ENCODE data around the gene ASTL.

Gene ASTL

GRCh38 chr2:96111823-96112500 lies 26.3 kb downstream of the ASTL start:
- H3K36me3 ChIP-seq (ENCODE audit: control insufficient read depth in 2 of 2, insufficient read depth in 2 of 2, low read length in 2 of 2) = no peaks in the 10 kb centered on the region
- no peaks in the 10 kb centered on the region for H3K4me1 ChIP-seq (ENCODE audit: control insufficient read depth in 2 of 2, insufficient read depth in 2 of 2, low read length in 2 of 2)
- peaks cover 0 to 2% of the 10 kb centered on the region in 2 donors for H3K27me3 ChIP-seq (ENCODE audit: control insufficient read depth in 2 of 2, insufficient read depth in 2 of 2, low read length in 2 of 2)
- no peak overlapping the region for H3K27ac ChIP-seq (ENCODE audit: low read depth in 2 of 2, low read length in 2 of 2)
- no peak overlapping the region for H3K4me3 ChIP-seq (ENCODE audit: low read length in 2 of 2)
- no peaks in the 10 kb centered on the region for H3K9me3 ChIP-seq (ENCODE audit: control insufficient read depth in 2 of 2, low read length in 2 of 2)
- H3K9ac ChIP-seq (ENCODE audit: low read depth in 1 of 2, low read length in 2 of 2) = no peak overlapping the region

- Histone ChIP-seq H3K9ac (ENCODE audit: low read depth in 1 of 2, low read length in 2 of 2) (no peak overlapping the region), H3K9me3 (ENCODE audit: control insufficient read depth in 2 of 2, low read length in 2 of 2) (no peaks in the 10 kb centered on the region), H3K4me3 (ENCODE audit: low read length in 2 of 2) (no peak overlapping the region), H3K27me3 (ENCODE audit: control insufficient read depth in 2 of 2, insufficient read depth in 2 of 2, low read length in 2 of 2) (peaks cover 0 to 2% of the 10 kb centered on the region in 2 donors), H3K4me1 (ENCODE audit: control insufficient read depth in 2 of 2, insufficient read depth in 2 of 2, low read length in 2 of 2) (no peaks in the 10 kb centered on the region), H3K36me3 (ENCODE audit: control insufficient read depth in 2 of 2, insufficient read depth in 2 of 2, low read length in 2 of 2) (no peaks in the 10 kb centered on the region), H3K27ac (ENCODE audit: low read depth in 2 of 2, low read length in 2 of 2) (no peak overlapping the region)
These were observed 27.1 kb downstream of the ASTL start for GRCh38 chr2:96111257-96111640.

GRCh38 chr2:96110621-96111256 lies 27.6 kb downstream of the ASTL start:
- H3K27me3 ChIP-seq (ENCODE audit: control insufficient read depth in 2 of 2, insufficient read depth in 2 of 2, low read length in 2 of 2) = no peaks in the 10 kb centered on the region
- no peaks in the 10 kb centered on the region for H3K36me3 ChIP-seq (ENCODE audit: control insufficient read depth in 2 of 2, insufficient read depth in 2 of 2, low read length in 2 of 2)
- no peak overlapping the region for H3K4me3 ChIP-seq (ENCODE audit: low read length in 2 of 2)
- peaks cover 0 to 3% of the 10 kb centered on the region in 2 donors for H3K9me3 ChIP-seq (ENCODE audit: control insufficient read depth in 2 of 2, low read length in 2 of 2)
- H3K4me1 ChIP-seq (ENCODE audit: control insufficient read depth in 2 of 2, insufficient read depth in 2 of 2, low read length in 2 of 2) = no peaks in the 10 kb centered on the region
- H3K27ac ChIP-seq (ENCODE audit: low read depth in 2 of 2, low read length in 2 of 2) = no peak overlapping the region
- H3K9ac ChIP-seq (ENCODE audit: low read depth in 1 of 2, low read length in 2 of 2) = no peak overlapping the region

GRCh38 chr2:96109931-96110511 lies 28.3 kb downstream of the ASTL start:
- no peak overlapping the region for H3K4me3 ChIP-seq (ENCODE audit: low read length in 2 of 2)
- no peaks in the 10 kb centered on the region for H3K4me1 ChIP-seq (ENCODE audit: control insufficient read depth in 2 of 2, insufficient read depth in 2 of 2, low read length in 2 of 2)
- H3K27me3 ChIP-seq (ENCODE audit: control insufficient read depth in 2 of 2, insufficient read depth in 2 of 2, low read length in 2 of 2) = no peaks in the 10 kb centered on the region
- no peak overlapping the region for H3K27ac ChIP-seq (ENCODE audit: low read depth in 2 of 2, low read length in 2 of 2)
- H3K9me3 ChIP-seq (ENCODE audit: control insufficient read depth in 2 of 2, low read length in 2 of 2) = peaks cover 0 to 9% of the 10 kb centered on the region in 2 donors
- H3K9ac ChIP-seq (ENCODE audit: low read depth in 1 of 2, low read length in 2 of 2) = no peak overlapping the region
- no peaks in the 10 kb centered on the region for H3K36me3 ChIP-seq (ENCODE audit: control insufficient read depth in 2 of 2, insufficient read depth in 2 of 2, low read length in 2 of 2)

- H3K27me3 ChIP-seq (ENCODE audit: control insufficient read depth in 2 of 2, insufficient read depth in 2 of 2, low read length in 2 of 2) = no peaks in the 10 kb centered on the region
- H3K4me1 ChIP-seq (ENCODE audit: control insufficient read depth in 2 of 2, insufficient read depth in 2 of 2, low read length in 2 of 2) = no peaks in the 10 kb centered on the region
- H3K9ac ChIP-seq (ENCODE audit: low read depth in 1 of 2, low read length in 2 of 2) = no peak overlapping the region
- no peak overlapping the region for H3K27ac ChIP-seq (ENCODE audit: low read depth in 2 of 2, low read length in 2 of 2)
- H3K9me3 ChIP-seq (ENCODE audit: control insufficient read depth in 2 of 2, low read length in 2 of 2) = peaks cover 0 to 11% of the 10 kb centered on the region in 2 donors
- no peaks in the 10 kb centered on the region for H3K36me3 ChIP-seq (ENCODE audit: control insufficient read depth in 2 of 2, insufficient read depth in 2 of 2, low read length in 2 of 2)
- H3K4me3 ChIP-seq (ENCODE audit: low read length in 2 of 2) = no peak overlapping the region
These were observed 29.0 kb downstream of the ASTL start for GRCh38 chr2:96109361-96109680.

GRCh38 chr2:96108541-96109360 lies 29.6 kb downstream of the ASTL start:
- Histone ChIP-seq H3K27ac (ENCODE audit: low read depth in 2 of 2, low read length in 2 of 2) (no peak overlapping the region), H3K4me1 (ENCODE audit: control insufficient read depth in 2 of 2, insufficient read depth in 2 of 2, low read length in 2 of 2) (no peaks in the 10 kb centered on the region), H3K27me3 (ENCODE audit: control insufficient read depth in 2 of 2, insufficient read depth in 2 of 2, low read length in 2 of 2) (no peaks in the 10 kb centered on the region), H3K4me3 (ENCODE audit: low read length in 2 of 2) (no peak overlapping the region), H3K9ac (ENCODE audit: low read depth in 1 of 2, low read length in 2 of 2) (no peak overlapping the region), H3K9me3 (ENCODE audit: control insufficient read depth in 2 of 2, low read length in 2 of 2) (peaks cover 0 to 11% of the 10 kb centered on the region in 2 donors), H3K36me3 (ENCODE audit: control insufficient read depth in 2 of 2, insufficient read depth in 2 of 2, low read length in 2 of 2) (no peaks in the 10 kb centered on the region)

- Histone ChIP-seq H3K27me3 (ENCODE audit: control insufficient read depth in 2 of 2, insufficient read depth in 2 of 2, low read length in 2 of 2) (no peaks in the 10 kb centered on the region), H3K9me3 (ENCODE audit: control insufficient read depth in 2 of 2, low read length in 2 of 2) (peaks cover 0 to 11% of the 10 kb centered on the region in 2 donors), H3K9ac (ENCODE audit: low read depth in 1 of 2, low read length in 2 of 2) (no peak overlapping the region), H3K27ac (ENCODE audit: low read depth in 2 of 2, low read length in 2 of 2) (no peak overlapping the region), H3K36me3 (ENCODE audit: control insufficient read depth in 2 of 2, insufficient read depth in 2 of 2, low read length in 2 of 2) (no peaks in the 10 kb centered on the region), H3K4me3 (ENCODE audit: low read length in 2 of 2) (no peak overlapping the region), H3K4me1 (ENCODE audit: control insufficient read depth in 2 of 2, insufficient read depth in 2 of 2, low read length in 2 of 2) (peaks cover 0 to 4% of the 10 kb centered on the region in 2 donors)
These were observed 30.2 kb downstream of the ASTL start for GRCh38 chr2:96108151-96108540.

- H3K4me3 ChIP-seq (ENCODE audit: low read length in 2 of 2) = no peak overlapping the region
- H3K27ac ChIP-seq (ENCODE audit: low read depth in 2 of 2, low read length in 2 of 2) = no peak overlapping the region
- no peaks in the 10 kb centered on the region for H3K27me3 ChIP-seq (ENCODE audit: control insufficient read depth in 2 of 2, insufficient read depth in 2 of 2, low read length in 2 of 2)
- peaks cover 0 to 4% of the 10 kb centered on the region in 2 donors for H3K4me1 ChIP-seq (ENCODE audit: control insufficient read depth in 2 of 2, insufficient read depth in 2 of 2, low read length in 2 of 2)
- H3K9me3 ChIP-seq (ENCODE audit: control insufficient read depth in 2 of 2, low read length in 2 of 2) = peaks cover 0 to 11% of the 10 kb centered on the region in 2 donors
- no peak overlapping the region for H3K9ac ChIP-seq (ENCODE audit: low read depth in 1 of 2, low read length in 2 of 2)
- no peaks in the 10 kb centered on the region for H3K36me3 ChIP-seq (ENCODE audit: control insufficient read depth in 2 of 2, insufficient read depth in 2 of 2, low read length in 2 of 2)
These were observed 30.6 kb downstream of the ASTL start for GRCh38 chr2:96107708-96108065.

GRCh38 chr2:96106991-96107707 lies 31.2 kb downstream of the ASTL start:
- Histone ChIP-seq H3K36me3 (ENCODE audit: control insufficient read depth in 2 of 2, insufficient read depth in 2 of 2, low read length in 2 of 2) (no peaks in the 10 kb centered on the region), H3K4me1 (ENCODE audit: control insufficient read depth in 2 of 2, insufficient read depth in 2 of 2, low read length in 2 of 2) (peaks cover 0 to 4% of the 10 kb centered on the region in 2 donors), H3K9me3 (ENCODE audit: control insufficient read depth in 2 of 2, low read length in 2 of 2) (peaks cover 0 to 11% of the 10 kb centered on the region in 2 donors), H3K27ac (ENCODE audit: low read depth in 2 of 2, low read length in 2 of 2) (no peak overlapping the region), H3K27me3 (ENCODE audit: control insufficient read depth in 2 of 2, insufficient read depth in 2 of 2, low read length in 2 of 2) (no peaks in the 10 kb centered on the region), H3K9ac (ENCODE audit: low read depth in 1 of 2, low read length in 2 of 2) (no peak overlapping the region), H3K4me3 (ENCODE audit: low read length in 2 of 2) (no peak overlapping the region)
